Hepatocyte (in vitro differentiated cells): ENCODE results near the gene CYP4F11. TPM values are rescaled to one million over a fixed set of nuclear protein-coding genes. Genes with fewer than 3 reads are reported as not detected.
"Not testable (repeated sequence)": the region's sequence is repeated elsewhere in the genome, so short reads cannot be mapped to it uniquely, and the experiment has no call there.

Experiments
- DNase-seq: peaks from one replicate; pipeline ENCODE4 v3.0.0-alpha.2; 2016; ENCODE audit warnings: low spot score
- H2AFZ ChIP-seq: fragments of 200-600 bp; sonication (generic); 2 replicates; pipeline ENCODE4 v1.6.0; 2016; ENCODE audit warnings: antibody characterized with exemption, mild to moderate bottlenecking
- H3K27ac ChIP-seq: fragments of 200-600 bp; sonication (generic); 2 replicates; pipeline ENCODE4 v1.5.1; 2016; ENCODE audit warnings: mild to moderate bottlenecking
- H3K27me3 ChIP-seq: fragments of 200-600 bp; sonication (generic); 2 replicates; pipeline ENCODE4 v1.6.1; 2016
- H3K36me3 ChIP-seq: fragments of 200-600 bp; sonication (generic); replicated peaks from 2 replicates; pipeline ENCODE4 v1.5.1; 2016; ENCODE audit warnings: low read depth; ENCODE audit not compliant: insufficient read depth
- H3K4me1 ChIP-seq: fragments of 200-600 bp; sonication (generic); 2 replicates; pipeline ENCODE4 v1.5.1; 2016; ENCODE audit warnings: mild to moderate bottlenecking, moderate library complexity; ENCODE audit not compliant: insufficient read depth
- H3K4me2 ChIP-seq: fragments of 200-600 bp; sonication (generic); 2 replicates; pipeline ENCODE4 v1.6.0; 2016
- H3K4me3 ChIP-seq: fragments of 200-600 bp; sonication (generic); 2 replicates; pipeline ENCODE4 v1.5.1; 2016; ENCODE audit warnings: mild to moderate bottlenecking
- H3K79me2 ChIP-seq: fragments of 200-600 bp; sonication (generic); 2 replicates; pipeline ENCODE4 v1.6.0; 2017; ENCODE audit warnings: mild to moderate bottlenecking
- H3K9me2 ChIP-seq: fragments of 200-600 bp; sonication (generic); replicated peaks from 2 replicates; pipeline ENCODE4 v1.6.0; 2017; ENCODE audit warnings: mild to moderate bottlenecking; ENCODE audit not compliant: insufficient read depth
- H3K9me3 ChIP-seq: fragments of 200-600 bp; sonication (generic); 2 replicates; pipeline ENCODE4 v1.5.1; 2016; ENCODE audit warnings: low read depth, mild to moderate bottlenecking
- H4K20me1 ChIP-seq: fragments of 200-600 bp; sonication (generic); 2 replicates; pipeline ENCODE4 v1.6.0; 2016; ENCODE audit warnings: mild to moderate bottlenecking; ENCODE audit not compliant: insufficient read depth, poor library complexity, severe bottlenecking
- CTCF ChIP-seq: fragments of 200-600 bp; sonication (generic); IDR thresholded peaks from 2 replicates; pipeline ENCODE4 v1.5.1; 2016; ENCODE audit warnings: antibody characterized with exemption, mild to moderate bottlenecking; ENCODE audit not compliant: poor library complexity
- EZH2 ChIP-seq: fragments of 200-600 bp; sonication (generic); IDR thresholded peaks from 2 replicates; pipeline ENCODE4 v1.6.1; 2016; ENCODE audit warnings: antibody characterized with exemption, mild to moderate bottlenecking, borderline replicate concordance
- EZH2phosphoT487 ChIP-seq: fragments of 200-600 bp; sonication (generic); IDR thresholded peaks from one replicate; pipeline ENCODE4 v1.6.1; 2018; ENCODE audit warnings: antibody characterized with exemption, mild to moderate bottlenecking, low read depth, moderate library complexity; ENCODE audit not compliant: unreplicated experiment, severe bottlenecking
- WGBS: methylation state at CpG from one replicate; pipeline ENCODE4 v1.1.6; 2016; ENCODE audit warnings: low lambda C conversion rate; ENCODE audit errors: missing lambda C conversion rate; 5-methylcytosine and 5-hydroxymethylcytosine counted together
- polyA plus RNA-seq: library from polyadenylated mRNA; unstranded; fragments of >200 nt; fragmentation: Nextera tagmentation; extraction: Ambion mirVana; gene quantifications from 2 replicates; pipeline ENCODE4 v1.2.1, GENCODE V29; 2016
- total RNA-seq: library from RNA; depleted of rRNA; stranded (reverse); fragments of >200 nt; gene quantifications from 2 replicates; pipeline ENCODE4 v1.2.3, GENCODE V29; 2014

CYP4F11 gene
- total and polyA plus RNA-seq, 2 experiments from 2014 or later = not detected

GRCh38 chr19:15936173-15936572 lies 1.8 kb upstream of the CYP4F11 start:
- no peak overlapping the region for H3K4me2 ChIP-seq
- 69% methylated on average over 3 of the region's 3 CpGs for WGBS
- no peak overlapping the region for H3K4me3 ChIP-seq
- no peaks in the 10 kb centered on the region for H3K36me3 ChIP-seq
- H3K9me2 ChIP-seq = no peaks in the 10 kb centered on the region
- DNase-seq = no peak
- no peaks in the 10 kb centered on the region for H3K27me3 ChIP-seq
- H4K20me1 ChIP-seq = no peaks in the 10 kb centered on the region
- no peaks in the 10 kb centered on the region for H3K9me3 ChIP-seq
- H3K27ac ChIP-seq = no peak overlapping the region
- H2AFZ ChIP-seq = no peak overlapping the region
- H3K79me2 ChIP-seq = no peaks in the 10 kb centered on the region
- no peak for TF ChIP-seq EZH2
- no peak for TF ChIP-seq CTCF
- no peak for TF ChIP-seq EZH2phosphoT487
- no peaks in the 10 kb centered on the region for H3K4me1 ChIP-seq

- Histone ChIP-seq H3K27ac (no peak overlapping the region), H3K9me3 (no peaks in the 10 kb centered on the region), H3K4me2 (no peak overlapping the region), H3K4me3 (no peak overlapping the region), H3K27me3 (no peaks in the 10 kb centered on the region), H4K20me1 (no peaks in the 10 kb centered on the region), H3K79me2 (no peaks in the 10 kb centered on the region), H3K9me2 (no peaks in the 10 kb centered on the region), H3K36me3 (no peaks in the 10 kb centered on the region), H2AFZ (no peak overlapping the region), H3K4me1 (no peaks in the 10 kb centered on the region)
- TF ChIP-seq CTCF = no peak
- TF ChIP-seq EZH2 = no peak
- TF ChIP-seq EZH2phosphoT487 = no peak
- DNase-seq = no peak
- 60% methylated on average over 3 of the region's 3 CpGs for WGBS
These were observed 906 bp upstream of the CYP4F11 start for GRCh38 chr19:15935167-15935702.

- not testable (repeated sequence) for H2AFZ ChIP-seq, H3K27me3 ChIP-seq, H3K4me2 ChIP-seq, H3K9me2 ChIP-seq, H3K4me1 ChIP-seq, H4K20me1 ChIP-seq, H3K9me3 ChIP-seq, H3K36me3 ChIP-seq, H3K4me3 ChIP-seq, H3K27ac ChIP-seq, H3K79me2 ChIP-seq, DNase-seq
- 72% methylated on average over 11 of the region's 12 CpGs for WGBS
These were observed 483 bp downstream of the CYP4F11 start for GRCh38 chr19:15933761-15934331.

- no peak overlapping the region for H3K4me3 ChIP-seq
- no peak overlapping the region for H3K4me2 ChIP-seq
- no peaks in the 10 kb centered on the region for H3K36me3 ChIP-seq
- 63% methylated on average over 3 of the region's 3 CpGs for WGBS
- no peaks in the 10 kb centered on the region for H3K27me3 ChIP-seq
- H3K4me1 ChIP-seq = no peaks in the 10 kb centered on the region
- H3K79me2 ChIP-seq = no peaks in the 10 kb centered on the region
- H3K9me3 ChIP-seq = no peaks in the 10 kb centered on the region
- no peak for DNase-seq
- no peaks in the 10 kb centered on the region for H3K9me2 ChIP-seq
- H4K20me1 ChIP-seq = no peaks in the 10 kb centered on the region
- no peak overlapping the region for H2AFZ ChIP-seq
- TF ChIP-seq EZH2phosphoT487 (no peak), EZH2 (no peak), CTCF (no peak)
- no peak overlapping the region for H3K27ac ChIP-seq
These were observed 6.0 kb downstream of the CYP4F11 start for GRCh38 chr19:15928321-15928720.
